ENCODE results near the gene PPP2R3A. TPM values are rescaled to one million over a fixed set of nuclear protein-coding genes. Genes with fewer than 3 reads are reported as not detected.

The PPP2R3A gene
- total and polyA plus RNA-seq, 2 of the 13 experiments (the other 11 are each of a cell fraction or from before 2014, with no cell fraction given), result 0.07 to 0.12 TPM

GRCh38 chr3:136018876-136019275 is 53.3 kb downstream of the PPP2R3A start (continued):
- TF ChIP-seq ZNF773 (CRISPR knock-in tag; IDR thresholded peaks at IDR 0.05; ENCODE audit: borderline replicate concordance) (no peak), SAP130 (CRISPR knock-in tag; IDR thresholded peaks at IDR 0.05; ENCODE audit: low read depth) (no peak), HOXA9 (CRISPR knock-in tag; IDR thresholded peaks at IDR 0.05; ENCODE audit: borderline replicate concordance) (no peak), TCF7L2 (IDR thresholded peaks at IDR 0.05; ENCODE audit: low read depth, low read length) (no peak), GATA4 (IDR thresholded peaks at IDR 0.05; ENCODE audit: borderline replicate concordance, low read depth) (no peak), AKNA (CRISPR knock-in tag; IDR thresholded peaks at IDR 0.05; ENCODE audit: borderline replicate concordance) (no peak), ZNF382 (CRISPR knock-in tag; IDR thresholded peaks at IDR 0.05; ENCODE audit: borderline replicate concordance) (no peak)

GRCh38 chr3:136021803-136022202 is 56.3 kb downstream of the PPP2R3A start:
- H3K79me2 ChIP-seq (ENCODE audit: insufficient read depth, low read length), result no peaks in the 10 kb centered on the region
- DNase-seq (ENCODE audit: low spot score) (no peak), FAIRE-seq (no peak), ATAC-seq (no peak)
- no peaks in the 10 kb centered on the region for H3K9me3 ChIP-seq (ENCODE audit: low read length)
- WGBS (ENCODE audit: low lambda C conversion rate), result 14% methylated on average over 1 of the region's 1 CpG
- H3K36me3 ChIP-seq (replicated peaks in 1 of 2; ENCODE audit: control insufficient read depth in 1 of 2, insufficient read depth in 2 of 2, low read length in 2 of 2), result no peaks in the 10 kb centered on the region
- intact Hi-C loops (cut with micrococcal nuclease; ENCODE audit: unreplicated experiment), result no loop called here
- ChIA-PET POLR2A (no interaction called here), CTCF (ENCODE audit: low intra/inter-chr PET ratio, low total read pairs) (no interaction called here)
- no peak overlapping the region for H3K4me2 ChIP-seq (ENCODE audit: low read depth, low read length)
- TF ChIP-seq FOXK2 (IDR thresholded peaks at IDR 0.05), result no peak
- TF ChIP-seq PRDM4 (CRISPR knock-in tag; IDR thresholded peaks at IDR 0.05; ENCODE audit: borderline replicate concordance), result no peak
- TF ChIP-seq MBNL3 (CRISPR knock-in tag; conservative IDR thresholded peaks at IDR 0.05), result no peak
- no peak for TF ChIP-seq ZNF326 (CRISPR knock-in tag; IDR thresholded peaks at IDR 0.05; ENCODE audit: borderline replicate concordance)
- TF ChIP-seq ZNF33A (CRISPR knock-in tag; IDR thresholded peaks at IDR 0.05; ENCODE audit: borderline replicate concordance), result no peak
- TF ChIP-seq HNRNPL (IDR thresholded peaks at IDR 0.05; ENCODE audit: low read depth, low read length), result no peak
- no peak for TF ChIP-seq CAMTA2 (CRISPR knock-in tag; IDR thresholded peaks at IDR 0.05; ENCODE audit: borderline replicate concordance)
- TF ChIP-seq ZNF781 (CRISPR knock-in tag; IDR thresholded peaks at IDR 0.05; ENCODE audit: borderline replicate concordance, not compliant biosample characterization), result no peak
- TF ChIP-seq ARID3A (IDR thresholded peaks at IDR 0.05; ENCODE audit: low read depth, low read length), result no peak
- no peak overlapping the region for H3K4me3 ChIP-seq (replicated peaks in 1 of 3; ENCODE audit: insufficient read depth in 1 of 3, low read depth in 2 of 3, low read length in 3 of 3)
- H2AFZ ChIP-seq (ENCODE audit: low read length), result no peak overlapping the region
- no peaks in the 10 kb centered on the region for H4K20me1 ChIP-seq (ENCODE audit: insufficient read depth, low read length)
- no peak overlapping the region for H3K27ac ChIP-seq (ENCODE audit: extremely low read length, insufficient read depth, low read length)
- no TSS peak for BruUV-seq (replicated peaks)
- in situ Hi-C loops (cut with HindIII; ENCODE audit: extremely low pct_ligation_motif_present, low pct_unique_long_range_greater_than_20kb), result no loop called here
- no peak overlapping the region for H3K9ac ChIP-seq (ENCODE audit: insufficient read depth, low read depth, low read length)
- no peaks in the 10 kb centered on the region for H3K4me1 ChIP-seq (ENCODE audit: insufficient read depth, low read length)
- no peaks in the 10 kb centered on the region; a peak in 1 of 5 replicates for H3K27me3 ChIP-seq (ENCODE audit: control insufficient read depth in 1 of 2, insufficient read depth in 2 of 2, low read length in 2 of 2)

Data from HepG2 (cell line).